ENCODE data around the gene KHDRBS1. TPM values are rescaled to one million over a fixed set of nuclear protein-coding genes. Genes with fewer than 3 reads are reported as not detected.
"Not testable (repeated sequence)": the region's sequence is repeated elsewhere in the genome, so short reads cannot be mapped to it uniquely, and the experiment has no call there.

The KHDRBS1 gene
- total and polyA plus RNA-seq, 9 of the 15 experiments (the other 6 are each of a cell fraction or from before 2014, with no cell fraction given): 48.4 to 257 (median 114) TPM

DNA sequence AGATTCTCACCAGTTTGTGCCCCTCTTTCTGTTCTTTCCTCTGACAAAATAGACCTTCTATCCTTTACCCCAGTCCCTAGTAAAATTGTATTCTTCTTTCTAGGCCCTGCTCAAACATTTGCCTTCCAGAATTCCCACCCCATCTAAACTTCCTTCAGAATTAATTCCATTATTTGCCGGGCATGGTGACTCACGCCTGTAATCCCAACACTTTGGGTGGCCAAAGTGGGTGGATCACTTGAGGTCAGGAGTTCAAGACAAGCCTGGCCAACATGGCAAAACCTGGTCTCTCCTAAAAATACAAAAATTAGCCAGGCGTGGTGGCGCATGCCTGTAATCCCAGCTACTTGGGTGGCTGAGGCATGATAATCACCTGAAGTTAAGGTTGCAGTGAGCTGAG, 11.4 kb upstream of the KHDRBS1 start:
- intact Hi-C loops (cut with micrococcal nuclease): not testable (repeated sequence)

GRCh38 chr1:32005522-32005921, 8.1 kb upstream of the KHDRBS1 start:
- H2AFZ ChIP-seq (ENCODE audit: low read depth, low read length): no peak overlapping the region
- no peaks in the 10 kb centered on the region for H3K27me3 ChIP-seq (ENCODE audit: control insufficient read depth in 2 of 2, insufficient read depth in 2 of 2, low read length in 2 of 2)
- no peak overlapping the region for H3K4me3 ChIP-seq
- no TSS peak for BruUV-seq (replicated peaks)
- intact Hi-C loops (cut with micrococcal nuclease): no loop called here
- no peaks in the 10 kb centered on the region for H3K79me2 ChIP-seq (ENCODE audit: control insufficient read depth, insufficient read depth, low read length)
- POLR2A ChIA-PET: interaction anchor here (0.6 to 1.0 kb wide), 4 partner anchors 9 to 17 kb away, joined by 3 read pairs; no protein-coding TSS in a partner anchor
- H3K36me3 ChIP-seq (ENCODE audit: control insufficient read depth, insufficient read depth, low read length): no peaks in the 10 kb centered on the region
- H3K9me1 ChIP-seq (ENCODE audit: control insufficient read depth, insufficient read depth, low read length): no peaks in the 10 kb centered on the region
- in situ Hi-C loops (cut with MboI): no loop called here
- DNase-seq (ENCODE audit: extremely low read depth in 1 of 4, low spot score in 3 of 4) (no peak), ATAC-seq (no peak), FAIRE-seq (no peak)
- H3K9me3 ChIP-seq (replicated peaks; ENCODE audit: control insufficient read depth, insufficient read depth, low read depth, low read length): no peaks in the 10 kb centered on the region
- H3K4me1 ChIP-seq (replicated peaks in 1 of 2; ENCODE audit: control insufficient read depth in 2 of 2, insufficient read depth in 2 of 2, low read length in 2 of 2): peaks cover 16 to 23% of the 10 kb centered on the region in 2 experiments; a peak in 4 of 5 replicates
- no peak overlapping the region; a peak in 1 of 4 replicates for H3K9ac ChIP-seq (ENCODE audit: insufficient read depth in 1 of 2, low read depth in 2 of 2, low read length in 2 of 2)
- CTCF ChIA-PET (ENCODE audit: low intra/inter-chr PET ratio): no interaction called here
- 33% methylated on average over 3 of the region's 3 CpGs for WGBS (ENCODE audit: insufficient coverage, low coverage, missing lambda C conversion rate)
- TF ChIP-seq SPI1 (IDR thresholded peaks at IDR 0.05; ENCODE audit: borderline replicate concordance, low read depth, low read length) (peak; percentile 61; the same call in 1 of the 2 replicates), SMARCA5 (IDR thresholded peaks at IDR 0.05) (peak; percentile 71; the same call in 1 of the 2 replicates), ZNF121 (CRISPR knock-in tag; conservative IDR thresholded peaks at IDR 0.05) (peak; percentile 96), KDM1A (IDR thresholded peaks at IDR 0.05) (peak; percentile 38 to 58; a peak in 2 of 4 replicates), SMAD2 (IDR thresholded peaks at IDR 0.05; ENCODE audit: low read depth, low read length) (no peak), BCOR (IDR thresholded peaks at IDR 0.05) (peak; percentile 85)
- TF ChIP-seq, protein P1, sequence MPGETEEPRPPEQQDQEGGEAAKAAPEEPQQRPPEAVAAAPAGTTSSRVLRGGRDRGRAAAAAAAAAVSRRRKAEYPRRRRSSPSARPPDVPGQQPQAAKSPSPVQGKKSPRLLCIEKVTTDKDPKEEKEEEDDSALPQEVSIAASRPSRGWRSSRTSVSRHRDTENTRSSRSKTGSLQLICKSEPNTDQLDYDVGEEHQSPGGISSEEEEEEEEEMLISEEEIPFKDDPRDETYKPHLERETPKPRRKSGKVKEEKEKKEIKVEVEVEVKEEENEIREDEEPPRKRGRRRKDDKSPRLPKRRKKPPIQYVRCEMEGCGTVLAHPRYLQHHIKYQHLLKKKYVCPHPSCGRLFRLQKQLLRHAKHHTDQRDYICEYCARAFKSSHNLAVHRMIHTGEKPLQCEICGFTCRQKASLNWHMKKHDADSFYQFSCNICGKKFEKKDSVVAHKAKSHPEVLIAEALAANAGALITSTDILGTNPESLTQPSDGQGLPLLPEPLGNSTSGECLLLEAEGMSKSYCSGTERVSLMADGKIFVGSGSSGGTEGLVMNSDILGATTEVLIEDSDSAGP (CRISPR knock-in tag; IDR thresholded peaks at IDR 0.05): no peak
- TF ChIP-seq, protein P2, sequence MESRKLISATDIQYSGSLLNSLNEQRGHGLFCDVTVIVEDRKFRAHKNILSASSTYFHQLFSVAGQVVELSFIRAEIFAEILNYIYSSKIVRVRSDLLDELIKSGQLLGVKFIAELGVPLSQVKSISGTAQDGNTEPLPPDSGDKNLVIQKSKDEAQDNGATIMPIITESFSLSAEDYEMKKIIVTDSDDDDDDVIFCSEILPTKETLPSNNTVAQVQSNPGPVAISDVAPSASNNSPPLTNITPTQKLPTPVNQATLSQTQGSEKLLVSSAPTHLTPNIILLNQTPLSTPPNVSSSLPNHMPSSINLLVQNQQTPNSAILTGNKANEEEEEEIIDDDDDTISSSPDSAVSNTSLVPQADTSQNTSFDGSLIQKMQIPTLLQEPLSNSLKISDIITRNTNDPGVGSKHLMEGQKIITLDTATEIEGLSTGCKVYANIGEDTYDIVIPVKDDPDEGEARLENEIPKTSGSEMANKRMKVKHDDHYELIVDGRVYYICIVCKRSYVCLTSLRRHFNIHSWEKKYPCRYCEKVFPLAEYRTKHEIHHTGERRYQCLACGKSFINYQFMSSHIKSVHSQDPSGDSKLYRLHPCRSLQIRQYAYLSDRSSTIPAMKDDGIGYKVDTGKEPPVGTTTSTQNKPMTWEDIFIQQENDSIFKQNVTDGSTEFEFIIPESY (CRISPR knock-in tag; IDR thresholded peaks at IDR 0.05): peak; percentile 76
- no peak overlapping the region for H3K27ac ChIP-seq (ENCODE audit: extremely low read depth, low read depth, low read length)
- H4K20me1 ChIP-seq (replicated peaks; ENCODE audit: control insufficient read depth, insufficient read depth, low read length): no peaks in the 10 kb centered on the region
- no peak overlapping the region for H3K4me2 ChIP-seq (ENCODE audit: insufficient read depth, low read length)

More for the DNA sequence above, 11.4 kb upstream of the KHDRBS1 start:
- H3K27me3 ChIP-seq (ENCODE audit: control insufficient read depth in 2 of 2, insufficient read depth in 2 of 2, low read length in 2 of 2); H3K4me1 ChIP-seq (replicated peaks in 1 of 2; ENCODE audit: control insufficient read depth in 2 of 2, insufficient read depth in 2 of 2, low read length in 2 of 2); H3K9me1 ChIP-seq (ENCODE audit: control insufficient read depth, insufficient read depth, low read length); H3K9ac ChIP-seq (ENCODE audit: insufficient read depth in 1 of 2, low read depth in 2 of 2, low read length in 2 of 2); H3K27ac ChIP-seq (ENCODE audit: extremely low read depth, low read depth, low read length); H3K79me2 ChIP-seq (ENCODE audit: control insufficient read depth, insufficient read depth, low read length); H3K4me2 ChIP-seq (ENCODE audit: insufficient read depth, low read length); CTCF ChIA-PET (ENCODE audit: low intra/inter-chr PET ratio); ATAC-seq; FAIRE-seq; DNase-seq (ENCODE audit: extremely low read depth in 1 of 4, low spot score in 3 of 4); H3K36me3 ChIP-seq (ENCODE audit: control insufficient read depth, insufficient read depth, low read length); H4K20me1 ChIP-seq (replicated peaks; ENCODE audit: control insufficient read depth, insufficient read depth, low read length); H3K9me3 ChIP-seq (replicated peaks; ENCODE audit: control insufficient read depth, insufficient read depth, low read depth, low read length); H2AFZ ChIP-seq (ENCODE audit: low read depth, low read length); H3K4me3 ChIP-seq; in situ Hi-C loops (cut with MboI); BruUV-seq (replicated peaks): not testable (repeated sequence)
- POLR2A ChIA-PET: interaction anchor here (0.7 kb wide), 3 partner anchors 85 to 322 kb away, joined by 3 read pairs; no protein-coding TSS in a partner anchor
- WGBS (ENCODE audit: insufficient coverage, low coverage, missing lambda C conversion rate): 62% methylated on average over 4 of the region's 4 CpGs

Measured in K562 (cell line).